DOHH2 (cell line): ENCODE results near the gene NDUFS3.
"Not testable (repeated sequence)": the region's sequence is repeated elsewhere in the genome, so short reads cannot be mapped to it uniquely, and the experiment has no call there.

Experiments used
- H3F3A ChIP-seq: fragments of 200-600 bp; sonication (generic), shearing (Covaris generic); 2 replicates; pipeline ENCODE4 v1.6.0; 2016; ENCODE audit warnings: antibody characterized with exemption, mild to moderate bottlenecking; ENCODE audit not compliant: control insufficient read depth, insufficient read depth
- H3K27ac ChIP-seq: fragments of 200-600 bp; sonication (generic); 2 replicates; pipeline ENCODE4 v1.5.1; 2014; ENCODE audit warnings: low read depth, mild to moderate bottlenecking, low read length, moderate library complexity
- H3K27me3 ChIP-seq: fragments of 200-600 bp; sonication (generic); 2 replicates; pipeline ENCODE4 v1.6.1; 2014; ENCODE audit warnings: mild to moderate bottlenecking, low read length, mixed read lengths; ENCODE audit not compliant: control insufficient read depth
- H3K36me3 ChIP-seq: fragments of 200-600 bp; sonication (generic); 2 replicates; pipeline ENCODE4 v1.6.1; 2014; ENCODE audit warnings: mild to moderate bottlenecking, low read length, moderate library complexity, mixed read lengths; ENCODE audit not compliant: control insufficient read depth
- H3K4me1 ChIP-seq: fragments of 200-600 bp; sonication (generic); 2 replicates; pipeline ENCODE4 v1.6.1; 2014; ENCODE audit warnings: mild to moderate bottlenecking, low read length, mixed read lengths; ENCODE audit not compliant: control insufficient read depth
- H3K4me2 ChIP-seq: fragments of 200-600 bp; sonication (generic); 2 replicates; pipeline ENCODE4 v1.6.0; 2014; ENCODE audit warnings: mild to moderate bottlenecking, low read length, moderate library complexity
- H3K4me3 ChIP-seq: fragments of 200-600 bp; sonication (generic); 2 replicates; pipeline ENCODE4 v1.5.1; 2014; ENCODE audit warnings: mild to moderate bottlenecking, low read length, mixed read lengths
- H3K79me2 ChIP-seq: fragments of 200-600 bp; sonication (generic); 2 replicates; pipeline ENCODE4 v1.6.1; 2014; ENCODE audit warnings: mild to moderate bottlenecking, low read length, mixed read lengths; ENCODE audit not compliant: control insufficient read depth
- H3K9me2 ChIP-seq: fragments of 200-600 bp; sonication (generic); replicated peaks from 2 replicates; pipeline ENCODE4 v1.6.1; 2014; ENCODE audit warnings: mild to moderate bottlenecking, low read length, mixed read lengths; ENCODE audit not compliant: control insufficient read depth
- H3K9me3 ChIP-seq: fragments of 200-600 bp; sonication (generic); 2 replicates; pipeline ENCODE4 v1.6.1; 2014; ENCODE audit warnings: antibody characterized with exemption, low read length, mixed read lengths; ENCODE audit not compliant: control insufficient read depth, insufficient read depth
- H4K20me1 ChIP-seq: fragments of 200-600 bp; sonication (generic); 2 replicates; pipeline ENCODE4 v1.6.0; 2014; ENCODE audit warnings: low read depth, mild to moderate bottlenecking, antibody characterized with exemption, low read length, moderate library complexity; ENCODE audit not compliant: control insufficient read depth, insufficient read depth
- CTCF ChIP-seq: fragments of 200-600 bp; sonication (generic); IDR thresholded peaks from one replicate; pipeline ENCODE4 v1.5.1; 2014; ENCODE audit warnings: antibody characterized with exemption, mild to moderate bottlenecking, low read depth, low read length; ENCODE audit not compliant: poor library complexity, severe bottlenecking
- EZH2phosphoT487 ChIP-seq: fragments of 200-600 bp; sonication (generic); IDR thresholded peaks from 2 replicates; pipeline ENCODE4 v1.6.1; 2017; ENCODE audit warnings: borderline replicate concordance, mild to moderate bottlenecking, antibody characterized with exemption, low read length, moderate library complexity, mixed read lengths

The NDUFS3 gene

DNA sequence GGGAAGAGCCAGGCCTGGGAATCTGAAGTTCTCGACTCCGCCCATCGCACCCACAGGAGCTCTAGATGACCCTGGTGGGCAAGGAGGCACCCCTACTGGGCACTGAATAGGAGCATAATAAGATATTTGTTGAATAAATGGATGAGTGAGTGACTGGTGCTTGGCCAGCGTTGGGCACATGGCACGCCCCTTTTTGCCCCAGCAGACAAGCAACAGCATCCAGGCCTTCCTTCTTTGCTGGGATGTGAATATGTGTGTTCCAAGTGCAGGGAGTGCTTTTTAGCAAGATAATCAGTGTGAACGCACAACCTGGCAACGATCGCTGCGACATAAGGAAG, 25.5 kb upstream of the NDUFS3 start:
- H4K20me1 ChIP-seq, result peaks cover 20% of the 10 kb centered on the region

GRCh38 chr11:47557004-47557403, 21.9 kb upstream of the NDUFS3 start:
- Histone ChIP-seq H3K4me1 (peaks cover 14% of the 10 kb centered on the region), H3K79me2 (peaks cover 14% of the 10 kb centered on the region)
- H3K27me3 ChIP-seq, H4K20me1 ChIP-seq, H3K9me2 ChIP-seq, H3K36me3 ChIP-seq, H3F3A ChIP-seq, H3K9me3 ChIP-seq, H3K4me3 ChIP-seq, H3K27ac ChIP-seq, H3K4me2 ChIP-seq: not testable (repeated sequence)

More for the DNA sequence above, 25.5 kb upstream of the NDUFS3 start:
- H3K4me2 ChIP-seq, result peak overlapping the region; percentile 100
- peaks cover 51% of the 10 kb centered on the region for H3K79me2 ChIP-seq
- H3K9me2 ChIP-seq, result no peaks in the 10 kb centered on the region
- H3K36me3 ChIP-seq, result peaks cover 39% of the 10 kb centered on the region
- H3K4me3 ChIP-seq, result peak overlapping the region; percentile 94
- TF ChIP-seq CTCF, result peak; percentile 13
- TF ChIP-seq EZH2phosphoT487, result no peak
- H3F3A ChIP-seq, result peaks cover 11% of the 10 kb centered on the region; the same call in 1 of the 2 replicates
- H3K9me3 ChIP-seq, result no peaks in the 10 kb centered on the region
- no peak overlapping the region for H3K27ac ChIP-seq
- no peaks in the 10 kb centered on the region for H3K27me3 ChIP-seq
- peaks cover 26% of the 10 kb centered on the region for H3K4me1 ChIP-seq

GRCh38 chr11:47558695-47559094, 20.2 kb upstream of the NDUFS3 start:
- no peak overlapping the region for H3K27ac ChIP-seq
- no peak overlapping the region for H3K4me2 ChIP-seq
- no peak for TF ChIP-seq CTCF
- no peak for TF ChIP-seq EZH2phosphoT487
- no peaks in the 10 kb centered on the region for H3K9me2 ChIP-seq
- H3K4me3 ChIP-seq, result no peak overlapping the region
- H3K36me3 ChIP-seq, result no peaks in the 10 kb centered on the region
- H3K27me3 ChIP-seq, result no peaks in the 10 kb centered on the region
- H3F3A ChIP-seq, result peaks cover 9% of the 10 kb centered on the region; the same call in 1 of the 2 replicates
- H3K4me1 ChIP-seq, result peaks cover 9% of the 10 kb centered on the region
- no peaks in the 10 kb centered on the region for H3K79me2 ChIP-seq
- H4K20me1 ChIP-seq, result no peaks in the 10 kb centered on the region
- no peaks in the 10 kb centered on the region for H3K9me3 ChIP-seq

GRCh38 chr11:47560426-47560825, 18.4 kb upstream of the NDUFS3 start:
- H3K4me2 ChIP-seq, result no peak overlapping the region
- no peaks in the 10 kb centered on the region for H3K9me3 ChIP-seq
- 0 out of 2 replicates have a peak, but pooled peaks cover 4% of the 10 kb centered on the region for H3F3A ChIP-seq
- no peaks in the 10 kb centered on the region for H3K9me2 ChIP-seq
- no peak overlapping the region for H3K4me3 ChIP-seq
- H3K27me3 ChIP-seq, result no peaks in the 10 kb centered on the region
- no peak overlapping the region for H3K27ac ChIP-seq
- no peaks in the 10 kb centered on the region for H3K36me3 ChIP-seq
- peaks cover 14% of the 10 kb centered on the region for H3K4me1 ChIP-seq
- H4K20me1 ChIP-seq, result no peaks in the 10 kb centered on the region
- no peak for TF ChIP-seq CTCF
- TF ChIP-seq EZH2phosphoT487, result no peak
- peaks cover 12% of the 10 kb centered on the region for H3K79me2 ChIP-seq

DNA sequence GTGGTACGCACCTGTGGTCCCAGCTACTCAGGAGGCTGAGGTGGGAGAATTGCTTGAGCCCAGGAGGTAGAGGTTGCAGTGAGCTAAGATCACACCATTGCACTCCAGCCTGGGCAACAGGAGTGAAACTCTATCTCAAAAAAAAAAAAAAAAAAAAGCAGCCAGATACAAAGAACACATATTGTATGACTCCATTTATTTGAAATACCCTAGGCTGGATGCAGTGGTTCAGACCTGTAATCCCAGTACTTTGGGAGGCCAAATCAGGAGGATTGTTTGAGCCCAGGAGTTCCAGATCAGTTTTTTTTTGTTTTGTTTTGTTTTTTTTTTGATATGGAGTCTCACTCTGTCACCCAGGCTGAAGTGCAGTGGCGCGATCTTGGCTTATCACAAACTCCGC, 16.5 kb upstream of the NDUFS3 start:
- not testable (repeated sequence) for H3K4me2 ChIP-seq

GRCh38 chr11:47564366-47564765, 14.5 kb upstream of the NDUFS3 start:
- H3K4me3 ChIP-seq, result peak overlapping the region; percentile 99
- H3K27ac ChIP-seq, result not testable (repeated sequence)

More for the DNA sequence above, 16.5 kb upstream of the NDUFS3 start:
- not testable (repeated sequence) for H3K9me2 ChIP-seq, H4K20me1 ChIP-seq, H3K4me3 ChIP-seq, H3K27ac ChIP-seq, H3K27me3 ChIP-seq, H3K36me3 ChIP-seq, H3F3A ChIP-seq, H3K9me3 ChIP-seq
- H3K4me1 ChIP-seq, result peaks cover 26% of the 10 kb centered on the region
- peaks cover 32% of the 10 kb centered on the region for H3K79me2 ChIP-seq

More at GRCh38 chr11:47564366-47564765, 14.5 kb upstream of the NDUFS3 start:
- H3K27me3 ChIP-seq, H4K20me1 ChIP-seq, H3K9me2 ChIP-seq, H3K9me3 ChIP-seq, H3F3A ChIP-seq: not testable (repeated sequence)
- Histone ChIP-seq H3K4me1 (peaks cover 26% of the 10 kb centered on the region), H3K36me3 (peaks cover 13% of the 10 kb centered on the region), H3K79me2 (peaks cover 50% of the 10 kb centered on the region), H3K4me2 (peak overlapping the region; percentile 90)
